RPMI7951 (cell line): ENCODE measurements around the gene TTC9C. TPM values are rescaled to one million over a fixed set of nuclear protein-coding genes. Genes with fewer than 3 reads are reported as not detected.
"Not testable (repeated sequence)": the region's sequence is repeated elsewhere in the genome, so short reads cannot be mapped to it uniquely, and the experiment has no call there.

Source experiments
- DNase-seq: peaks from one replicate; pipeline ENCODE4 v3.0.0-alpha.2; 2012; ENCODE audit warnings: low read depth
- total RNA-seq: library from RNA; depleted of rRNA; stranded (reverse); fragments of >200 nt; shearing (Covaris generic); gene quantifications from 2 replicates; pipeline ENCODE4 v1.2.3, GENCODE V29; 2014

Gene TTC9C
- total RNA-seq, 1 experiment from 2014 or later = 68.4 TPM

- DNase-seq = not testable (repeated sequence)
Measured at GRCh38 chr11:62749931-62750330, 21.6 kb downstream of the TTC9C start.

- DNase-seq = no peak
Measured at GRCh38 chr11:62752177-62752785, 24.0 kb downstream of the TTC9C start.

GRCh38 chr11:62752994-62753735 is 24.9 kb downstream of the TTC9C start:
- no peak for DNase-seq

- DNase-seq = peak; percentile 100
Measured at GRCh38 chr11:62753736-62754603, 25.7 kb downstream of the TTC9C start, which contains the start of gene ZBTB3. TSS of gene ZBTB3 (minus strand) at chr11:62754160. CDS start at chr11:62753664, 496 bp downstream.

GRCh38 chr11:62755086-62755615 is 26.9 kb downstream of the TTC9C start:
- DNase-seq = no peak

- no peak for DNase-seq
Measured at GRCh38 chr11:62757846-62758788, 29.8 kb downstream of the TTC9C start.

GRCh38 chr11:62760867-62761227 is 32.6 kb downstream of the TTC9C start:
- DNase-seq = not testable (repeated sequence)

- no peak for DNase-seq
Measured at GRCh38 chr11:62770778-62771143, 42.5 kb downstream of the TTC9C start.

- DNase-seq = peak; percentile 98
Measured at GRCh38 chr11:62771144-62772021, 43.1 kb downstream of the TTC9C start, which contains the start of gene TAF6L. TSS of gene TAF6L (plus strand) at chr11:62771396. CDS start at chr11:62775784, 4,388 bp downstream.

GRCh38 chr11:62774407-62774806 is 46.1 kb downstream of the TTC9C start:
- no peak for DNase-seq

- DNase-seq = no peak
Measured at GRCh38 chr11:62775646-62776045, 47.4 kb downstream of the TTC9C start.

- no peak for DNase-seq
Measured at GRCh38 chr11:62777389-62777788, 49.1 kb downstream of the TTC9C start.

GRCh38 chr11:62778441-62778840 is 50.2 kb downstream of the TTC9C start:
- no peak for DNase-seq

- DNase-seq = no peak
Measured at GRCh38 chr11:62782753-62783152, 54.5 kb downstream of the TTC9C start.

- peak; percentile 80 for DNase-seq
Measured at GRCh38 chr11:62786318-62787004, 58.2 kb downstream of the TTC9C start.

GRCh38 chr11:62787005-62787759 is 58.9 kb downstream of the TTC9C start, which contains the start of gene TMEM179B:
TSS of gene TMEM179B (plus strand) at chr11:62787402. CDS start at chr11:62787432, 30 bp downstream.
- peak; percentile 96 for DNase-seq
